Psoas muscle (tissue), 8 donors: ENCODE data around the gene MARCHF4. TPM values are rescaled to one million over a fixed set of nuclear protein-coding genes. Genes with fewer than 3 reads are reported as not detected.

Experiments
- ATAC-seq, 4 donors: fragments of 200-7000 bp; cut with Tn5 transposase; one replicate each; pipeline ENCODE4 v1.9.1; 2020; ENCODE audit warnings: moderate library complexity in 3 of 4, mild to moderate bottlenecking in 2 of 4
- DNase-seq, 2 donors: peaks; one replicate each; pipeline ENCODE4 v3.0.0-alpha.2; 2020
- H3K27ac ChIP-seq: fragments of 200-600 bp; one replicate; pipeline ENCODE4 v1.8.0; 2022
- H3K27me3 ChIP-seq, 3 donors: fragments of 200-600 bp in 1 of 3; one replicate each; pipeline versions ENCODE4 v1.6.1 to v1.8.0; 2013 to 2022; ENCODE audit warnings: low read length in 2 of 3, mild to moderate bottlenecking in 2 of 3, moderate library complexity in 1 of 3; ENCODE audit not compliant: insufficient read depth in 3 of 3
- H3K36me3 ChIP-seq, 2 donors: fragments of 200-600 bp in 1 of 2; one replicate each; pipeline versions ENCODE4 v1.6.1 to v1.8.0; 2013 to 2022; ENCODE audit warnings: low read depth in 1 of 2, mild to moderate bottlenecking in 1 of 2, moderate library complexity in 1 of 2; ENCODE audit not compliant: insufficient read depth in 1 of 2
- H3K4me1 ChIP-seq: fragments of 200-600 bp; one replicate; pipeline ENCODE4 v1.8.0; 2022
- H3K4me3 ChIP-seq: fragments of 200-600 bp; one replicate; pipeline ENCODE4 v1.8.0; 2022; ENCODE audit warnings: mild to moderate bottlenecking
- H3K9me3 ChIP-seq: fragments of 200-600 bp; one replicate; pipeline ENCODE4 v1.8.0; 2022
- WGBS, 3 donors: extraction: QIAGEN DNeasy Blood & Tissue Kit; methylation state at CpG; one replicate each; pipeline versions ENCODE4 v1.1.6 to v1.1.7; 2013; 5-methylcytosine and 5-hydroxymethylcytosine counted together
- intact Hi-C, 2 donors: fragments of 100-400 bp; cut with DNase I; formaldehyde crosslinking; loops; one replicate each; pipeline versions ENCODE4 v1.11.0 to v1.14.2; 2022
- polyA plus RNA-seq, 3 donors: library from polyadenylated mRNA; stranded (reverse); fragments of 200-250 nt; gene quantifications; one replicate each; pipeline ENCODE4 v1.2.3, GENCODE V29; 2013
- total RNA-seq, 4 donors: library from RNA; stranded (reverse); fragmentation: NEBNext Ultra II Directional in 2 of 4; extraction: Animal tissue kit (Norgen Biotek cat#: 25700) in 2 of 4; gene quantifications; one replicate each; pipeline versions ENCODE4 v1.2.1 to v1.2.4, GENCODE V29; 2021 to 2023
- TF ChIP-seq, protein P1 (sequence below): fragments of 200-600 bp; IDR thresholded peaks from one replicate; pipeline ENCODE4 v1.8.0; 2022; ENCODE audit warnings: antibody characterized with exemption
- donor health status: healthy with polysubstance abuse.
- donor health status: DM: no; HTN: no; CAD: no; lungs with moderate emphysema.
- donor health status: Bipolar disorder and iron deficiency.
- donor health status: healthy.
- donor health status: DM: yes; HTN: yes; CAD: no.
- donor health status: DM: no; HTN: no; CAD: no.
- donor health status: DM: no; HTN: no; CAD: no.
- donor health status: DM: yes; HTN: yes; CAD: no.

Gene MARCHF4
- total and polyA plus RNA-seq, 7 donors = 0.01 to 0.04 TPM; not detected in 5

- TF ChIP-seq, protein P1, sequence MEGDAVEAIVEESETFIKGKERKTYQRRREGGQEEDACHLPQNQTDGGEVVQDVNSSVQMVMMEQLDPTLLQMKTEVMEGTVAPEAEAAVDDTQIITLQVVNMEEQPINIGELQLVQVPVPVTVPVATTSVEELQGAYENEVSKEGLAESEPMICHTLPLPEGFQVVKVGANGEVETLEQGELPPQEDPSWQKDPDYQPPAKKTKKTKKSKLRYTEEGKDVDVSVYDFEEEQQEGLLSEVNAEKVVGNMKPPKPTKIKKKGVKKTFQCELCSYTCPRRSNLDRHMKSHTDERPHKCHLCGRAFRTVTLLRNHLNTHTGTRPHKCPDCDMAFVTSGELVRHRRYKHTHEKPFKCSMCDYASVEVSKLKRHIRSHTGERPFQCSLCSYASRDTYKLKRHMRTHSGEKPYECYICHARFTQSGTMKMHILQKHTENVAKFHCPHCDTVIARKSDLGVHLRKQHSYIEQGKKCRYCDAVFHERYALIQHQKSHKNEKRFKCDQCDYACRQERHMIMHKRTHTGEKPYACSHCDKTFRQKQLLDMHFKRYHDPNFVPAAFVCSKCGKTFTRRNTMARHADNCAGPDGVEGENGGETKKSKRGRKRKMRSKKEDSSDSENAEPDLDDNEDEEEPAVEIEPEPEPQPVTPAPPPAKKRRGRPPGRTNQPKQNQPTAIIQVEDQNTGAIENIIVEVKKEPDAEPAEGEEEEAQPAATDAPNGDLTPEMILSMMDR = no peak
- ATAC-seq (no peak), DNase-seq (no peak)
- peaks cover 0 to 3% (median 0%) of the 10 kb centered on the region in 3 donors for H3K27me3 ChIP-seq
- H3K9me3 ChIP-seq = no peaks in the 10 kb centered on the region
- no peak overlapping the region for H3K4me3 ChIP-seq
- no peak overlapping the region for H3K27ac ChIP-seq
- intact Hi-C loops = no loop called here
- H3K36me3 ChIP-seq = no peaks in the 10 kb centered on the region
- peaks cover 3% of the 10 kb centered on the region for H3K4me1 ChIP-seq
- WGBS, 3 donors = 36 to 50% (median 43%) methylated on average over 4 of the region's 4 CpGs
Observed at GRCh38 chr2:216344950-216345300, 27.4 kb downstream of the MARCHF4 start.

DNA sequence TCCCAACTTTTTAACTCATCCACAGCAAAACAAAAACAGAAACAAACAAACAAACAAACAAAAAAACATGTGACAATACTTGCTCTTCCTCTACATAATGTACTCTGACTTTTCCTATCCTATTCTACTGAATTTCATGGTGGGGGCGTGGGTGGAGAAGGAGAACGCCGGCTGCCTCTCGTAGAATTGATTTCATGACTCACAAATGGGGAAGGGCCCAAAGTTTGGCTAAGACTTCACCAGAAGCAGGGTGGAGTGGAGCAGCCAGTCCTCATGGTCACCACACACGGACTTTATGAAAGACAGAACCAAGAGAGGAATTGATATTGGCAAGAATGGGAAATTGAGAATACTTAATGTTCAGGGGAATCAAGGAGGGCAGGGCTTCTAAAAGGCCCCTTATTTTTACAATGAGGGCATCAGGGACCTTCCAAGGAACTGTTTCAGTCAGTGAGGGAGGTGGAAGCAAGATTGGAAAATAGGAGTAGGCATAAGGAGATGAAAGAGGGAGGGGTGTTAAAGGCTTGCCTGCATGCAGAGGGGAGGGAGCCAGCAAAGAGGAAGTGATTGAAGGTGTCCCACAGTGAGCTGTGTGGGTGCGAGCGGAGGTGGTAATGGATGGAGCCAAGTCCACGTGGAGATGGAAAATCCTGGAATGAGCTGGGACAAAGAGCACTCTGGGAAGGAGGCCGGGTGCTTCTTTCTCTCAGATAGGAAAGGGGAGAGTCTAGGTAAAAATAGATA, 27.9 kb downstream of the MARCHF4 start:
- DNase-seq = no peak
- Histone ChIP-seq H3K4me1 (peaks cover 3% of the 10 kb centered on the region), H3K4me3 (no peak overlapping the region), H3K9me3 (no peaks in the 10 kb centered on the region), H3K27me3 (peaks cover 0 to 3% (median 0%) of the 10 kb centered on the region in 3 donors), H3K27ac (no peak overlapping the region), H3K36me3 (no peaks in the 10 kb centered on the region)
- WGBS, 3 donors = 48 to 54% (median 49%) methylated on average over 9 of the region's 9 CpGs
- TF ChIP-seq, protein P1 = no peak
- intact Hi-C loops = no loop called here
- ATAC-seq = no peak

DNA sequence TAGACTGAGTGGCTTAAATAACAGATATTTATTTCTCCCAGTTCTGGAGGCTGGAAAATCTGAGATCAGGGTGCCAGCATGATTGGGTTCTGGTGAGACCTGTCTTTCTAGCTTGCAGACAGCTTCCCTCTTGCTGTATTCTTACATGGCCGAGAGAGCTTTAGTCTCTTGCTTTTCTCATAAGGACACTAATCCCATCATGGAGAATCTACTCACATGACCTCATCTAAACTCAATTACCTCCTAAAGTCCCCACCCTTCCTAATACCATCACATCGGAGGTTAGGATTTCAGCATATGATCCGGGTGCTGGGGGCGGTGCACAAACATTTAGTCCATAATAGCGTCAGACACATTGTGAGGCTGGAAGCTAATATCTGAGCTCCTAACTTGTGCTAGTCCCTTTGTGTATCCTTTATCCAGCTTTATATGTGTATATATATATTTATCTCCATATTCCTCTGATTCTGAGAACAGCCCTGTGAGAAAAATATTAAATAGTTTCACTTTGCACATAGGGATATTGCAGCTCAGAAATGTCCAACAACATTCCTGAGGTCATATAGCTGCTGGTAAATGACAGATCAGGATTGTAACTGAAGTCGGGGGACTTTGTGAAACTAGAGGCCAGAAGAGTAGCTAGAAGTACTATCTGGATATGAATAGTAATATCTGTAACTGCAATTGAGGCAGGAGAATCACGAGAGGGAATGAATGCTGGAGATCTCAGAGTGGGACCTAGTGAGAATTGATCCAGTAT, 28.9 kb downstream of the MARCHF4 start:
- Histone ChIP-seq H3K27me3 (peaks cover 0 to 3% (median 0%) of the 10 kb centered on the region in 3 donors), H3K27ac (no peak overlapping the region), H3K4me3 (no peak overlapping the region), H3K36me3 (no peaks in the 10 kb centered on the region), H3K4me1 (peaks cover 3% of the 10 kb centered on the region), H3K9me3 (no peaks in the 10 kb centered on the region)
- DNase-seq (no peak), ATAC-seq (no peak)
- intact Hi-C loops = no loop called here
- WGBS, 3 donors = 47 to 53% (median 51%) methylated on average over 7 of the region's 7 CpGs
- TF ChIP-seq, protein P1 = no peak

DNA sequence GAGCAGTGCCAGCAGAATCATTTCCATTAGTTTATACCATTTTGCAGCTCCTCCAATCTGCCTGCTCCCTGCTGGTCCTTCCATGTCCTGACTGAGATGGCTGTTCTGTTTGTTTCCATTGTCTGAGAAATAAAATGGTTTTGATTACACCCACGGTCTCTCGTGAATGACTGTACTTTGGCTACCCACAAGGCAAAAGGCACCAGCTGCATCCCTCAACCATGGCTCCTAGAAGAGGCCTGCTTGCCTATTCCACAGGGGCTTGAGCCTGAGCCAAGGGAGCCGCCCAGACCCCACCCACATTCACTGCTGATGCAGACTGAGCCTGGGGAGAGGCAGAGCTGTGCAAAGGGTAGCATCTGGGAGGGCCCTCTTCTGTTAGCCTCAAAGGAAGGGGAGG, 31.2 kb downstream of the MARCHF4 start:
- H3K27ac ChIP-seq = no peak overlapping the region

More for the DNA sequence above, 31.2 kb downstream of the MARCHF4 start:
- H3K9me3 ChIP-seq = no peaks in the 10 kb centered on the region
- H3K4me1 ChIP-seq = peaks cover 3% of the 10 kb centered on the region
- 37 to 43% (median 39%) methylated on average over 3 of the region's 3 CpGs for WGBS, 3 donors
- no peaks in the 10 kb centered on the region for H3K36me3 ChIP-seq
- intact Hi-C loops = no loop called here
- H3K4me3 ChIP-seq = no peak overlapping the region
- ATAC-seq (no peak), DNase-seq (no peak)
- no peaks in the 10 kb centered on the region for H3K27me3 ChIP-seq
- TF ChIP-seq, protein P1 = no peak
